Mucosa of stomach (tissue), 1 donor: ENCODE measurements around the gene BRD7.
A peak's percentile ranks its signal among the peaks of the same experiment; 100 is the strongest.

Experiments
- H3K27me3 ChIP-seq: one replicate; pipeline ENCODE4 v1.7.0; 2013; ENCODE audit warnings: mild to moderate bottlenecking, low read length; ENCODE audit not compliant: control insufficient read depth, insufficient read depth
- H3K36me3 ChIP-seq: one replicate; pipeline ENCODE4 v1.7.0; 2013; ENCODE audit warnings: low read length; ENCODE audit not compliant: control insufficient read depth, insufficient read depth
- H3K4me1 ChIP-seq: one replicate; pipeline ENCODE4 v1.7.0; 2013; ENCODE audit warnings: mild to moderate bottlenecking, low read length; ENCODE audit not compliant: control insufficient read depth, insufficient read depth
- H3K4me3 ChIP-seq: one replicate; pipeline ENCODE4 v1.7.0; 2013; ENCODE audit warnings: low read length
- H3K9ac ChIP-seq: one replicate; pipeline ENCODE4 v1.7.0; 2013; ENCODE audit warnings: mild to moderate bottlenecking, low read length, moderate library complexity
- H3K9me3 ChIP-seq: one replicate; pipeline ENCODE4 v1.7.0; 2013; ENCODE audit warnings: mild to moderate bottlenecking, low read length, moderate library complexity; ENCODE audit not compliant: control insufficient read depth
- donor health status: Pancreatic carcinoma.

Gene BRD7

DNA sequence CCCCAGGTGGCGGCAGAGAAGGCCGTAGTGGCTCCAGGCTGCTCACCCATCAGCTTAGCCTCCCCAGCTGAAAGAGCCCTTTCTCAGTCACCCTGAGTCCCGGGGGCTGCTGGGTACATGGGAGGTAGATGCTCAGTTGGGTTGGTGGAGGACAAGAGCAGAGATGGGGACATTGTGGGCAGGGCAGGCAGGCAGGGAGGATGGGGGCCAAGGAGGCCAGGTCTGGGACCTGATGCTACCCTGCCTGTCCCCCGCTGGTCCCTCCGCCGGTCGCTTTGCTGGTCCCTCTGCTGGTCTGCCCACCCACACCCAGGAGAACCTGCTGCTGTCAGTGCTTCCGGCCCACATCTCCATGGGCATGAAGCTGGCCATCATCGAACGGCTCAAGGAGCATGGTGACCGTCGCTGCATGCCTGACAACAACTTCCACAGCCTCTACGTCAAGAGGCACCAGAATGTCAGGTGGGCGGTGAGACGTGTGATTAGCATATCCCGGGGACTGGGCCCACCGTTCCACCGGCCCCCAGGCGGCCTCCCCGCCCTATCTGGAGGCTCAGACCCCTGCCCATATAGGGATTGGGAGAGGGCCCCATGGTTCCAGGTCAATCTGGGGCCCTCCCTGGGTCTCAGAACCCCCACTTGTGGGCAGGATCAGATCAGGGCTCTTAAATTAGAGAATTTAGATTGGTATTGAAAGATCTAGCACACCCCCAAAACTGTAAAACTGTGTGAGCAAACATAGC, 75.6 kb downstream of the BRD7 start:
- no peak overlapping the region for H3K4me3 ChIP-seq
- H3K9ac ChIP-seq: no peak overlapping the region
- no peaks in the 10 kb centered on the region for H3K27me3 ChIP-seq
- H3K4me1 ChIP-seq: peaks cover 4% of the 10 kb centered on the region
- H3K9me3 ChIP-seq: no peaks in the 10 kb centered on the region
- H3K36me3 ChIP-seq: no peaks in the 10 kb centered on the region

DNA sequence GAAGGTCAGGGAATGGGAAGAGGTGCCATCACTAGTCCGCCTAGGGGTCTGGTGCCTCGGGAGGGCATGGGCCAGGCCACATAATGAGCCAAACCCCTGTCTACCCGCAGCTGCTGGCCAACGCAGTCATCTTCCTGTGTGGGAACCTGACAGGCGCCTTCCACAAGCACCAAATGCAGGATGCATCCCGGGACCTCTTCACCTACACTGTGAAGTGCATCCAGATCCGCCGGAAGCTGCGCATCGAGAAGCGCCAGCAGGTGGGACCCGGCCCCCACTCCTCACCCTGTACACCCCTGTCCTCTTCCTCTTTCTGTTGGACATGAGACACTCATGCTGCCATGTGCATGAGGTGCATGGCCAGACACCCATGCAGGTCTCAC, 76.2 kb downstream of the BRD7 start:
- H3K4me3 ChIP-seq: no peak overlapping the region
- H3K4me1 ChIP-seq: peaks cover 4% of the 10 kb centered on the region
- H3K9ac ChIP-seq: no peak overlapping the region
- no peaks in the 10 kb centered on the region for H3K9me3 ChIP-seq
- no peaks in the 10 kb centered on the region for H3K27me3 ChIP-seq
- no peaks in the 10 kb centered on the region for H3K36me3 ChIP-seq

DNA sequence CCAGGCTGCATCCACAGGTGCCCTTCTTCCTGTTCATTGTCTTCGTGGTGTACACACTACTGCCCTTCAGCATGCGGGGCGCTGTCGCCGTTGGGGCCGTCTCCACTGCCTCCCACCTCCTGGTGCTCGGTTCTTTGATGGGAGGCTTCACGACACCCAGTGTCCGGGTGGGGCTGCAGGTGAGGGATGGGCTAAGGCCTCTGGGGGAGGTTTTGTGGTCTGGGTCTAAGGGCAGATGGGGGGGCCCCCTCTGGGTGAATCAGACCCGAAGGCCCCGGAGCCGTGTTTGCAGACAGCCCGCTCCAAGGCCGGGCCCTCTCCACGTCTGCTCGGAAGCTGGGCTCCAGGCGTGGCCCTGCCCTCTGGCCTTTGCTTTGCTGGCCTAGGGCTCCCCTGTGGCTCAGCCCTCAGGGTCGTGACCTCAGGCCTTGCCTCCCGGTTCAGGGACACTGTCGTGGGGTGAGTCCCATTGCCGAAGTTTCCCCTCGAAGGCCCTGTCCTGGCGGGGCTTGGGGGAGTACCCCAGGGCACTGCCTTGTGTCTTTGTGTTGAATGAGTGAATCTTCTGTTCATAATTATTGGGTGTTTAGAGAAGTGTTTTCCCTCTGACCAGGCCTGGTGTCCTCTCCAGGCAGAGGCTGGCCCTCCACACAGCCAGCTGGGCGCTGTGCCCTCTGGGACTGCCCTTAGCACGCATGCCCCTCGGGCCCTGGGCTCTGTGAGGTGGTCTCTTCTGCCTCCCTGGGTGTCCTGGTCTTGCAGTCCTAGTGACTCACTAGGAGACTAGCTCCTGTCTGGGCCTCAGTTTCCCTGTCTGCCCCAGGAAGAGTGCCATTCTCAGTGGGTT, 76.8 kb downstream of the BRD7 start:
- H3K9ac ChIP-seq: no peak overlapping the region
- H3K4me3 ChIP-seq: no peak overlapping the region
- no peaks in the 10 kb centered on the region for H3K4me1 ChIP-seq
- no peaks in the 10 kb centered on the region for H3K9me3 ChIP-seq
- no peaks in the 10 kb centered on the region for H3K27me3 ChIP-seq
- H3K36me3 ChIP-seq: no peaks in the 10 kb centered on the region

DNA sequence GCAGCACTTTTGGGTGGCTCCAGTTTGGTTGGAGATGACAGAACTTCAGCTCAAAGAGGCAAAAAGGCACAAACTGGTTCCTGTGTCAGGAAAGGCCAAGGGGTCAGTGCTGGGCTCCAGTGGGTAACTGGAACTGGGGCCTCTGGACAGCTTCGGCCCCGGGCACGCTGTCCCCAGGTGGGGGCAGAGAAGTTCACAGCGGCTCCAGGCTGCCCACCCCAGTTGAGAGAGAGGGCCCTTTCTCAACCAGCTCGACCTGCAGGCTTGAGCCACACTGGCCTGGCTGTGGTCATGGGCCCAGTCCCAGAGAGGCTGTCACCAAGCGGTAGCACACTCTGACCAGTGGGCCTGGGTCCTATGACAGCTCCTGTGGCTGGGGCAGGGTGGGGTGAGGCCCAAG, 77.9 kb downstream of the BRD7 start:
- no peaks in the 10 kb centered on the region for H3K4me1 ChIP-seq
- H3K36me3 ChIP-seq: no peaks in the 10 kb centered on the region
- H3K9ac ChIP-seq: no peak overlapping the region
- no peaks in the 10 kb centered on the region for H3K27me3 ChIP-seq
- no peak overlapping the region for H3K4me3 ChIP-seq
- no peaks in the 10 kb centered on the region for H3K9me3 ChIP-seq

DNA sequence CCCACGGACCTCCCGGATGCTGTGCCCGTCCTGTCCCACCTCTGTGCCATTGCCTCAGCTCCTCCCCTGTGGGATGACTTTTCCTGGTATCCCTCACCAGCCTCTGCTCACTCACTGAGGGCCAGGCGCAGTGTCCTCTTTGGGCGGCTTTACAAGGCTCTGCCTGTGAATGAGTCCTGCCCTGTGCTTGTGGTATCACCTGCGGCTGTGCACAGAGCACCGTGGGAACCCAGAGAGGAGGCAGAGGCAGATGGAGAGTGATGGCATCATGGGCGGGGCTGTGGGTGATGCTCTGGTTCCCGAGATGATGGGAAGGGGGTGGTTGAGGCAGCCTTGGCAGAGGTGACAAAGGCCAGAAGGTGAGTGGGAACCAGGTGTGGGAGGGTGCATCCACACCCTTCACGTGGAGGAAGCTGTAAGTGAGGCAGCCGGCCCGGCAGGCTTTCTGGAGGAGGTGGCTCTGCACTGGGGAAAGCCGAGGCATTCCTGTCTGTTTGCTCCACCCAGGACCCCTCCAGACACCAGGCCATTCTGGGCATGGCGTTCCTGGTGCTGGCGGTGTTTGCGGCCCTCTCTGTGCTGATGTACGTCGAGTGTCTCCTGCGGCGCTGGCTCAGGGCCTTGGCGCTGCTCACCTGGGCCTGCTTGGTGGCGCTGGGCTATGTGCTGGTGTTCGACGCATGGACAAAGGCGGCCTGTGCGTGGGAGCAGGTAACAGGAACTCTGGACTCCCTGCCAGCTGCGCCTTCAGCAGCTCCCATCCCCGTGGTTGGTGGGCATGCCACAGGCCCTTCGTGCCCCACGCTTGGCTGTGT, 78.6 kb downstream of the BRD7 start:
- Histone ChIP-seq H3K4me3 (no peak overlapping the region), H3K4me1 (no peaks in the 10 kb centered on the region), H3K27me3 (no peaks in the 10 kb centered on the region), H3K9ac (no peak overlapping the region), H3K9me3 (no peaks in the 10 kb centered on the region), H3K36me3 (no peaks in the 10 kb centered on the region)

GRCh38 chr16:50288920-50289319, 79.9 kb downstream of the BRD7 start:
- Histone ChIP-seq H3K9ac (no peak overlapping the region), H3K4me1 (peaks cover 10% of the 10 kb centered on the region), H3K4me3 (no peak overlapping the region), H3K27me3 (no peaks in the 10 kb centered on the region), H3K36me3 (no peaks in the 10 kb centered on the region), H3K9me3 (no peaks in the 10 kb centered on the region)

DNA sequence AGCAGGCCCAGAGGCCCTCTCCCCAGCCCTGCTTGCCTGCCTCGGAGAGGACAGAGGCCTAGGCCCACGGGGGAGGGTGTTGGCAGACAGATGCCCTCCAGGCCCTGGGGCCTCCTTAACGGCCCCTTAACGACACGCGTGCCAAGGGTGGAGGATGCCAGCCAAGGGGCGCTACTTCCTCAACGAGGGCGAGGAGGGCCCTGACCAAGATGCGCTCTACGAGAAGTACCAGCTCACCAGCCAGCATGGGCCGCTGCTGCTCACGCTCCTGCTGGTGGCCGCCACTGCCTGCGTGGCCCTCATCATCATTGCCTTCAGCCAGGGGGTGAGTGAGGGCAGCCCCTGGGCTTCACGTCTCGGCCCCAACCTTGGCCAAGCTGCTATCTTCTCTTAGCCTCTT, 80.8 kb downstream of the BRD7 start:
- Histone ChIP-seq H3K9ac (no peak overlapping the region), H3K4me1 (peaks cover 17% of the 10 kb centered on the region), H3K27me3 (no peaks in the 10 kb centered on the region), H3K36me3 (no peaks in the 10 kb centered on the region), H3K9me3 (no peaks in the 10 kb centered on the region), H3K4me3 (no peak overlapping the region)

- Histone ChIP-seq H3K9me3 (no peaks in the 10 kb centered on the region), H3K9ac (no peak overlapping the region), H3K36me3 (no peaks in the 10 kb centered on the region), H3K4me3 (no peak overlapping the region), H3K27me3 (no peaks in the 10 kb centered on the region), H3K4me1 (peaks cover 17% of the 10 kb centered on the region)
These were observed 82.1 kb downstream of the BRD7 start for GRCh38 chr16:50286681-50287080.

GRCh38 chr16:50285406-50286003, 83.3 kb downstream of the BRD7 start:
- Histone ChIP-seq H3K27me3 (no peaks in the 10 kb centered on the region), H3K36me3 (no peaks in the 10 kb centered on the region), H3K9me3 (no peaks in the 10 kb centered on the region), H3K9ac (no peak overlapping the region), H3K4me1 (peaks cover 17% of the 10 kb centered on the region), H3K4me3 (no peak overlapping the region)

DNA sequence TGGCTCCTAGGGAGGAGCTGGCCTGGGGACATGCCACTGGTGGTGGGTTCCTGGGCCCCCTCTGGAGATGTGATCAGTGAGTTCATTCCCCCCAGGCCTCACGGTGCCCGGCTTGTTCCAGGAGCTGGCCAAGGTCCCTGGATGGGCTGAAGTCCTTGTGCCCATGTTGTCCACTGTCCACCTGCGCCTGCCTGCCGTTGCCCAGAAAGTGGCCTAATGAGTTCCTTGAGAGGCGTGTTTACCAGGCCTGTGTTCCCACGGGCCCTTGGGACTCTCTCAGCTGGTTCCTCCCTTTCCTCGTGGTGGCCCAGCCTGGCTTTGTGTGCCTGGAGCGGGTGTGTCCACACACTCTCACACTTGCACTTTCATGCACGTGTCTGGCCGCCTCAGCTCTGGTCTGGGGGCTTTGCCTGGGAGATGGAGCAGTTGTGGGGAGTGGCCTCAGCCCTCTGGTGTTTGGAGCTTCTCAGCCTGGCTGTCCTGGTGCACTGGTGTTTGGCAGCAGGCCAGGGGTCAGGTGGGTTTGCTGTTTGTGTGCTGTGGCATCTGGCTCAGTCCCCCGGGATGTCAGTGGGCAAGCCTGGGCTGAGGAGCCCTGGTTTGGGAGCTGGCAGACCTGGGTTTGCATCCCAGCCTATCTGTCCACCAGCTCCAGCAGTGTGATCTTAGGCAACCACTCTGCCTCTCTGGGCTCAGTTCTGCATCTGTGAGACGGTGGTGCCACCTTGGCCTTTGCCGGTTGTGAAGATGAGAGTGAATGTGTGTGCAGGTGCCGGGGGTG, 84.5 kb downstream of the BRD7 start:
- no peaks in the 10 kb centered on the region for H3K36me3 ChIP-seq
- peaks cover 21% of the 10 kb centered on the region for H3K4me1 ChIP-seq
- no peaks in the 10 kb centered on the region for H3K27me3 ChIP-seq
- peak overlapping the region; percentile 18 for H3K9ac ChIP-seq
- H3K4me3 ChIP-seq: no peak overlapping the region
- no peaks in the 10 kb centered on the region for H3K9me3 ChIP-seq

- no peak overlapping the region for H3K9ac ChIP-seq
- peaks cover 26% of the 10 kb centered on the region for H3K4me1 ChIP-seq
- H3K4me3 ChIP-seq: no peak overlapping the region
- H3K36me3 ChIP-seq: no peaks in the 10 kb centered on the region
- no peaks in the 10 kb centered on the region for H3K9me3 ChIP-seq
- H3K27me3 ChIP-seq: no peaks in the 10 kb centered on the region
These were observed 85.7 kb downstream of the BRD7 start for GRCh38 chr16:50282955-50283631.
